HEK293 (cell line): ENCODE measurements around the gene RASSF10.

ENCODE experiments used
- CTCF ChIA-PET: fragments of 350-600 bp; formaldehyde crosslinking; extraction: SDS; loops from one replicate; lab custom pipeline; 2021; ENCODE audit warnings: antibody characterized with exemption; lab: Yijun Ruan, JAX
- POLR2A ChIA-PET: fragments of 300-600 bp; formaldehyde crosslinking; extraction: SDS; loops from one replicate; lab custom pipeline; 2020; ENCODE audit warnings: antibody characterized with exemption, inconsistent platforms; lab: Yijun Ruan, JAX
- H3K27ac ChIP-seq: fragments of 200-500 bp; sonication (Bioruptor generic); 2 replicates; pipeline ENCODE4 v1.5.1; 2014; ENCODE audit warnings: low read depth, low read length, control low read depth, inconsistent platforms; ENCODE audit errors: extremely low read depth
- H3K36me3 ChIP-seq, 2 experiments: fragments of 200-500 bp in 1 of 2; sonication (Bioruptor generic) in 1 of 2; 1 replicate in 1 of 2; 2 replicates in 1 of 2; pipeline ENCODE4 v1.5.1; 2014 to 2017; ENCODE audit warnings: inconsistent platforms in 2 of 2, low read length in 2 of 2; ENCODE audit not compliant: control insufficient read depth in 2 of 2, insufficient read depth in 1 of 2
- H3K4me1 ChIP-seq: fragments of 200-500 bp; sonication (Bioruptor generic); 2 replicates; pipeline ENCODE4 v1.5.1; 2014; ENCODE audit warnings: mild to moderate bottlenecking, low read length, inconsistent platforms; ENCODE audit not compliant: control insufficient read depth, insufficient read depth
- H3K4me3 ChIP-seq: 2 replicates; pipeline ENCODE4 v1.5.1; 2011; ENCODE audit warnings: low read depth, mild to moderate bottlenecking, control low read depth, low read length, moderate library complexity
- H3K9me3 ChIP-seq: fragments of 200-500 bp; sonication (Bioruptor generic); 2 replicates; pipeline ENCODE4 v1.5.1; 2014; ENCODE audit warnings: low read depth, low read length, inconsistent platforms; ENCODE audit not compliant: control insufficient read depth, insufficient read depth
- HOXA7 ChIP-seq: sonication (generic); formaldehyde crosslinking; IDR thresholded peaks from 2 replicates; pipeline ENCODE4 v1.8.1; 2022; ENCODE audit warnings: missing genetic modification reagents, borderline replicate concordance
- OVOL3 ChIP-seq: fragments of 450-650 bp; formaldehyde crosslinking; IDR thresholded peaks from 2 replicates; pipeline ENCODE4 v1.5.1; 2016; ENCODE audit warnings: missing biosample characterization, missing genetic modification characterization
- PRDM2 ChIP-seq: fragments of 450-650 bp; formaldehyde crosslinking; IDR thresholded peaks from 2 replicates; pipeline ENCODE4 v1.5.1; 2016; ENCODE audit warnings: missing biosample characterization, missing genetic modification characterization, borderline replicate concordance
- PRDM6 ChIP-seq: fragments of 450-650 bp; formaldehyde crosslinking; IDR thresholded peaks from 2 replicates; pipeline ENCODE4 v1.5.1; 2017; ENCODE audit warnings: missing biosample characterization, missing genetic modification characterization
- ZBTB8A ChIP-seq: fragments of 450-650 bp; formaldehyde crosslinking; IDR thresholded peaks from 2 replicates; pipeline ENCODE4 v1.5.1; 2016; ENCODE audit warnings: missing biosample characterization, missing genetic modification characterization
- ZNF133 ChIP-seq: fragments of 450-650 bp; formaldehyde crosslinking; IDR thresholded peaks from 2 replicates; pipeline ENCODE4 v1.5.1; 2016; ENCODE audit warnings: missing biosample characterization, missing genetic modification characterization
- ZNF223 ChIP-seq: fragments of 450-650 bp; formaldehyde crosslinking; IDR thresholded peaks from 2 replicates; pipeline ENCODE4 v1.5.1; 2016; ENCODE audit warnings: missing biosample characterization, missing genetic modification characterization
- ZNF26 ChIP-seq: fragments of 450-650 bp; formaldehyde crosslinking; IDR thresholded peaks from 2 replicates; pipeline ENCODE4 v1.5.1; 2016; ENCODE audit warnings: missing biosample characterization, missing genetic modification characterization
- ZNF335 ChIP-seq: fragments of 450-650 bp; formaldehyde crosslinking; conservative IDR thresholded peaks from 2 replicates; pipeline ENCODE4 v1.5.1; 2016; ENCODE audit warnings: missing biosample characterization, missing genetic modification characterization
- ZNF394 ChIP-seq: fragments of 450-650 bp; formaldehyde crosslinking; IDR thresholded peaks from 2 replicates; pipeline ENCODE4 v1.5.1; 2016; ENCODE audit warnings: missing biosample characterization, missing genetic modification characterization, mild to moderate bottlenecking, moderate library complexity, borderline replicate concordance
- ZNF416 ChIP-seq: fragments of 450-650 bp; formaldehyde crosslinking; IDR thresholded peaks from 2 replicates; pipeline ENCODE4 v1.5.1; 2016; ENCODE audit warnings: missing biosample characterization, missing genetic modification characterization
- ZNF426 ChIP-seq: fragments of 450-650 bp; formaldehyde crosslinking; IDR thresholded peaks from 2 replicates; pipeline ENCODE4 v1.5.1; 2017; ENCODE audit warnings: missing biosample characterization, missing genetic modification characterization, mild to moderate bottlenecking, inconsistent platforms, moderate library complexity
- ZNF549 ChIP-seq: fragments of 450-650 bp; IDR thresholded peaks from 2 replicates; pipeline ENCODE4 v1.5.1; 2018; ENCODE audit warnings: missing biosample characterization, missing genetic modification characterization, mild to moderate bottlenecking, inconsistent platforms, moderate library complexity
- ZNF558 ChIP-seq: fragments of 450-650 bp; formaldehyde crosslinking; IDR thresholded peaks from 2 replicates; pipeline ENCODE4 v1.5.1; 2016; ENCODE audit warnings: missing biosample characterization, missing genetic modification characterization
- ZNF561 ChIP-seq: fragments of 450-650 bp; IDR thresholded peaks from 2 replicates; pipeline ENCODE4 v1.5.1; 2018; ENCODE audit warnings: missing biosample characterization, missing genetic modification characterization, borderline replicate concordance
- ZNF626 ChIP-seq: fragments of 450-650 bp; sonication (Bioruptor Pico); formaldehyde crosslinking; IDR thresholded peaks from 2 replicates; pipeline ENCODE4 v1.5.1; 2018; ENCODE audit warnings: missing biosample characterization, missing genetic modification characterization, inconsistent platforms
- ZNF629 ChIP-seq: fragments of 450-650 bp; formaldehyde crosslinking; IDR thresholded peaks from 2 replicates; pipeline ENCODE4 v1.5.1; 2017; ENCODE audit warnings: missing biosample characterization, missing genetic modification characterization
- ZNF692 ChIP-seq: fragments of 450-650 bp; formaldehyde crosslinking; IDR thresholded peaks from 2 replicates; pipeline ENCODE4 v1.5.1; 2016; ENCODE audit warnings: missing biosample characterization, missing genetic modification characterization
- ZNF777 ChIP-seq: fragments of 450-650 bp; formaldehyde crosslinking; IDR thresholded peaks from 2 replicates; pipeline ENCODE4 v1.5.1; 2017; ENCODE audit warnings: missing biosample characterization, missing genetic modification characterization, borderline replicate concordance
- ZNF792 ChIP-seq: fragments of 450-650 bp; formaldehyde crosslinking; IDR thresholded peaks from 2 replicates; pipeline ENCODE4 v1.5.1; 2016; ENCODE audit warnings: missing biosample characterization, missing genetic modification characterization
- ZSCAN30 ChIP-seq: fragments of 450-650 bp; IDR thresholded peaks from 2 replicates; pipeline ENCODE4 v1.5.1; 2018; ENCODE audit warnings: missing biosample characterization, mild to moderate bottlenecking, missing genetic modification characterization, moderate library complexity

Gene RASSF10

GRCh38 chr11:12994476-12994875 lies 14.6 kb upstream of the RASSF10 start:
- Histone ChIP-seq H3K36me3 (no peaks in the 10 kb centered on the region), H3K27ac (no peak overlapping the region), H3K4me1 (no peaks in the 10 kb centered on the region), H3K4me3 (no peak overlapping the region), H3K9me3 (no peaks in the 10 kb centered on the region)
- POLR2A ChIA-PET = no interaction called here
- CTCF ChIA-PET = interaction anchor here (0.6 to 1.4 kb wide), 3 partner anchors 31 to 819 kb away, joined by 3 to 4 read pairs (median 4); no protein-coding TSS in a partner anchor
- TF ChIP-seq PRDM6 (tag by site-specific recombination) = no peak
- TF ChIP-seq HOXA7 (CRISPR knock-in tag) = no peak
- no peak for TF ChIP-seq ZNF335
- TF ChIP-seq ZNF426 (tag by site-specific recombination) = no peak
- no peak for TF ChIP-seq ZNF133 (tag by site-specific recombination)
- no peak for TF ChIP-seq ZNF416 (tag by site-specific recombination)
- TF ChIP-seq OVOL3 (tag by site-specific recombination) = no peak
- TF ChIP-seq ZNF792 = no peak
- TF ChIP-seq ZNF558 (tag by site-specific recombination) = no peak
- TF ChIP-seq, all 188 proteins: peak for 0

- POLR2A ChIA-PET = no interaction called here
Observed at GRCh38 chr11:12995188-12995587, 13.9 kb upstream of the RASSF10 start.

More at GRCh38 chr11:12995188-12995587, 13.9 kb upstream of the RASSF10 start:
- TF ChIP-seq ZNF629 (no peak), ZNF692 (tag by site-specific recombination) (no peak), ZNF394 (tag by site-specific recombination) (no peak), ZBTB8A (no peak), ZNF626 (no peak), ZNF26 (tag by site-specific recombination) (no peak), ZNF561 (no peak), ZNF549 (tag by site-specific recombination) (no peak), ZNF416 (tag by site-specific recombination) (no peak), ZSCAN30 (tag by site-specific recombination) (no peak), ZNF223 (tag by site-specific recombination) (no peak), PRDM2 (tag by site-specific recombination) (no peak), ZNF777 (no peak)
- Histone ChIP-seq H3K4me1 (no peaks in the 10 kb centered on the region), H3K4me3 (no peak overlapping the region), H3K9me3 (no peaks in the 10 kb centered on the region), H3K27ac (no peak overlapping the region), H3K36me3 (no peaks in the 10 kb centered on the region)
- CTCF ChIA-PET = interaction anchor here (1.4 kb wide), 1 partner anchor 32 kb away, joined by 4 read pairs; no protein-coding TSS in a partner anchor
